NCI-H345 (cell line): ENCODE data around the gene KIFC3.

ENCODE experiments used
- DNase-seq: peaks from one replicate; lab custom pipeline; 2025; lab: John Stamatoyannopoulos, UW

The KIFC3 gene

GRCh38 chr16:57764341-57765159 is 37.7 kb downstream of the KIFC3 start:
- DNase-seq, result no peak

GRCh38 chr16:57764006-57764340 is 38.3 kb downstream of the KIFC3 start:
- no peak for DNase-seq

- no peak for DNase-seq
Observed at GRCh38 chr16:57763285-57764005, 38.8 kb downstream of the KIFC3 start.

- no peak for DNase-seq
Observed at GRCh38 chr16:57762365-57763040, 39.8 kb downstream of the KIFC3 start.

DNA sequence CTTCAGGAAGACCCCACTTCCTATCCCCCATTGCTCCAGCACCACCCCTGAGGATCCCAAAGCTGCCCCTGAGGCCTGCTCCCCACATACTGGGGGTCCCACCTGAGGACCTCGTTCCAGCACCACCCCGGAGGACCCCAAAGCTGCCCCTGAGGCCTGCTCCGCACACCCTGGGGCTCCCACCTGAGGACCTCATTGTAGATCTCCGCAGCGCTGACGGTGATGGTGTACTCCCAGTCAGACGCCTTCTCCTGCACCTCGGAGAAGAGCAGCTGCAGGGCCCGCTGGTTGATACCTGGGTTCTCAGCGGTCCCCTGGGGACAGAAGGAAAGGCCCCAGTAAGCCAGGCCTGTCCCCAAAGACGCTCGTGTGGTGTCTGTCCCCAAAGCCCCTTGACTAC is 40.3 kb downstream of the KIFC3 start:
- DNase-seq, result no peak

GRCh38 chr16:57761301-57761700 is 41.0 kb downstream of the KIFC3 start:
- DNase-seq, result no peak

- DNase-seq, result no peak
Observed at GRCh38 chr16:57760357-57761160, 41.7 kb downstream of the KIFC3 start.

DNA sequence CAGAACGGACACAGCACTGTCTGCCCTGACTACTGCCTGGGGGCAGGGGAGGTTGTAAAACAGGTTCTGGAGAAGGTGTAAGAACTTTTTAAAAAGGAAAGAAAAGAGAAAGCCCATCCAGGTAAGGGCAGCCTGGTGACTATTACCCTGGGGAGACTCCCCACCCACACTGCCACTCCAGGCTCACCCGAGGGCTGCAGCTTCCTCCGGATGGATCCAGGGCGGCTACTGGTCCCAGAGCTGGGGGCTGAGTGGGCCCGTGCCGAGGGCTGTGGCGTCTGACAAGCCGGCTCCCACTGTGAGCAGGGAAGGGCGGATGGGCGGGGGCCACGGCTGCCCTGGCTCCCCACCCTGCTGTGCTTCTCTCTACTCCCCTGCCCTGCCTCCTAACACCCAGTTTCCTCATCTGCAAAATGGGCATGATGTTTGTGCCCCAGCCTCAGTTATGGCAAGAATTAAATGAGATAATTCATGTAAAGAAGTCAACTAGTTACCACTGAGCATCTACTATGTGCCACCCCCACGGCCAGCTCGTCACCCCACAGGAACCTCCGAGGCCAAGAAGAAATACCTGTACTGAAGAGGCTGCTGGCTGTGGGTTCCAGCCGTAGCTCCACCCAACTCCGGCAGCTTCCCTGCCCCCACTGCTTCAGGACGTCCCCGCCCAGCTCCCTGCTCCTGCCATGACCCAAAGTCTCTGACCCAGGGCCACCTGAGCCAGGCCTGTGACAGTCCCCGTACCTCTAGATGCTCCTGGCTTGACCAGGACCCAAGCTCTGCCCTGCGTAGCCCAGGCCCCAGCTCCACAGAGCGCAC is 42.5 kb downstream of the KIFC3 start:
- DNase-seq, result no peak

GRCh38 chr16:57759131-57759530 is 43.2 kb downstream of the KIFC3 start:
- no peak for DNase-seq

DNA sequence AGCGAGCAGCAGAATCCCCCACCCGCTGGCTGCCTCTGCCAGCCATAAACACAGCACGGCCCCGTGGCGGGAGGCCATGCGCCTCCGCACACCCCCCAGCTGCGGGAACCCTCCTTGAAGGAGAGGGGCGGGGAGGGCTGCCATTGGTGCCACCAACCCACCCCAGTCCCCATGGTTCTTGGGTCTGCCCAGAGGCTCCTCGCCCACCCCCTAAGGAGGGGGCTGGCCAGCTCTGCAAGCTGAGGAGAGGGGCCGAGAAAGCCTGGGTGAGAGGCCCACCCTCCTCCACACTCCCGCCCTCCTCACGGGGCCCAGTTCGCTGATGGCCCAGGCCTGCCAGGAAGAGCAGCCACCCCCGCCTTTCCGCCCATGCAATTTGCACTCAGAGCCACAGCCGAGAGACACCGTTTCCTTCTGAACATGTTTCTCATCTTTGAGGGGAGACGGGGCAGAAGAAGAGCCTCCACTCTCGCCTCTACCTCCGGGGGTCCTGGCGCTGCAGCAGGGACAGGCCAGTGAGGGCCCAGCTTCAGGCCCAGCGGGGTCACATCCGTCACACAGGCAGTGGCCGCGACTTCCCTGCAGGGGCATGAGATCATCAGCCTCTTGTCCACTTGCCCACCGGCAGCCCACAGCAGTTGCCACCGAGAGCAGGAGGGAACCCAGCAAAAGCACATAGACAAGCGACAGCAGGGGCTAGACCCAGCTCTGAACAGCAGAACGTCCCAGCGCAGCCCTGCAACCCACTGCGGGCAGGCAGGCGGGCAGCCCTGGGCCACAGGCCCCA is 43.8 kb downstream of the KIFC3 start:
- DNase-seq, result no peak

GRCh38 chr16:57757883-57758282 is 44.4 kb downstream of the KIFC3 start:
- DNase-seq, result no peak

DNA sequence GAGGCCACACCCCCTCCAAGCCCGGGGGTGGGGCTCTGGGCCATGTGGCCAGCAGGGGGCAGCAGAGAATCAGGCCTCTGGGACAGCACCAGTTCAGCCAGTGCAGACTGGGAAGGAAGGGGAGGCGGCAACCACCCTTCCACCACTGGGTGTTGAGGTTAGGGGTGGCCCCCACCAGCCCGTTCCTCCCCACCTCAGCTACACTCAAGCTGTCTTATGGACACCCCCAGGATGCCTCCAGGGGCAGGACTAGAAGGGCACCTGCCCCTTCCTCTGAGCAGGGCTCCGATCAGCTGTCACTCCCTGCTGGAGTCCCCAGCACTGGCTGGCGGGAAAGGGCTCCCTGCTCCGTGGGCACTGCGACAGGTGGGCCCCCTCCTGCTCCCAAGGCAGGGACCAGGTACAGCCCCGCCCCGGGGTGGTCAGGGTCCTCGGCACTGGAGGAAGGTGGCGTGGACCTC is 44.9 kb downstream of the KIFC3 start:
- peak; percentile 49 for DNase-seq

GRCh38 chr16:57756424-57757325 is 45.6 kb downstream of the KIFC3 start:
- no peak for DNase-seq

GRCh38 chr16:57755726-57756423 is 46.4 kb downstream of the KIFC3 start:
- no peak for DNase-seq

- DNase-seq, result no peak
Observed at GRCh38 chr16:57755061-57755684, 47.1 kb downstream of the KIFC3 start.

DNA sequence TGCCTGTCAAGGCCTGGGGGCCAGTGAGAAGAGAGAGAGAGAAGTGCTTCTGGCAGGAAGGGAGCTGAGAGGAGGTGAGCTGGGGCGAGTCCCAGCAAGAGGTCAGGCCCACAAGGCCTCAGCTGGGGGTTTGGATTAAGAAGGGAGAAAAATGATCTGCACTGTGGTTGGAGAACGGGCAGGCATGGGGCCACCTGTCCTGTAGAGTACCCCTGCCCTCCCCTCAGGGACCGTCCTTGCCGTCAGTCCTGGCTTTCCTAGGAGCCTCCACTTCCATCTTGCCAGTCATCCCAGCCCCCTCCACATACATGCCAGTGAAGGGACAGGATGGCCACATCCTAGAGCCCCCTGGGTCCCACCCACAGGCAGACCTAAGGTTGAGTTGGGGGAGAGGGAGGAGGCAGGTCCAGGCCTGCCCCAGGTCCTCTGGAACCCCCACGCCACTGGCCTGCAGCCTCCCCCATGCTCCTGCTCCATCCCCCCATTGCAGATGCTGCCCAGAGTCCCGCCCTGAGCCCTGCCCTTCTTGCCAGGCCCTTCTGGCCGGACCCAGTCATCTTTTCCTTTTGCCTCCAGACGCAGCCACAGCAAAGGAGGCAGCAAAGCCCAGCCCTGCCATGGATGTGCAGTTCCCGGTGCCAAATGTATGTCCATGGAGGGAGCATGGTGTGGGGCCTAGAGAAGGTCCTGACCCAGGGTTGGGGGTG is 47.8 kb downstream of the KIFC3 start:
- DNase-seq, result no peak
